ENCODE results near the gene TENM3. TPM values are rescaled to one million over a fixed set of nuclear protein-coding genes. Genes with fewer than 3 reads are reported as not detected.

The TENM3 gene
- total RNA-seq, 2 donors from 2014 or later = 39.5 to 51.9 TPM

DNA sequence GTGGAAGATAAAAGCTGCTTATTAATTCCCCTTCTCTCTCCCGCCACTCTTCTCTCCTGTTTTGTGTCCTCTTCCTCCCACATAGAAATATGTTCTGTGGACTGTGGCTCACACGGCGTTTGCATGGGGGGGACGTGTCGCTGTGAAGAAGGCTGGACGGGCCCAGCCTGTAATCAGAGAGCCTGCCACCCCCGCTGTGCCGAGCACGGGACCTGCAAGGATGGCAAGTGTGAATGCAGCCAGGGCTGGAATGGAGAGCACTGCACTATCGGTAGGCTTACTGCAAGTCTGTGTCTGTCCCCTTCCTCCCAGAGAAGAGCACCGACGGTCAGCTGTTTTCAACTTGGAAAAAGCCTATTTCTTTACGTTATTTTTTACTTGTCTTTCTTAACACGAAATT lies 444.9 kb downstream of the TENM3 start:
- Histone ChIP-seq H3K36me3 (ENCODE audit: control insufficient read depth, insufficient read depth, low read length) (peaks cover 14% of the 10 kb centered on the region), H3K4me3 (ENCODE audit: low read length) (no peak overlapping the region), H3K27ac (ENCODE audit: low read depth, low read length) (no peak overlapping the region), H3K9me3 (ENCODE audit: control insufficient read depth, low read length) (no peaks in the 10 kb centered on the region), H3K27me3 (ENCODE audit: control insufficient read depth, insufficient read depth, low read length, poor library complexity, severe bottlenecking) (no peaks in the 10 kb centered on the region), H3K4me1 (ENCODE audit: control insufficient read depth, insufficient read depth, low read length) (peaks cover 3% of the 10 kb centered on the region), H3K9ac (ENCODE audit: extremely low read depth, low read length, poor library complexity, severe bottlenecking) (no peak overlapping the region)
- TF ChIP-seq, protein P1, sequence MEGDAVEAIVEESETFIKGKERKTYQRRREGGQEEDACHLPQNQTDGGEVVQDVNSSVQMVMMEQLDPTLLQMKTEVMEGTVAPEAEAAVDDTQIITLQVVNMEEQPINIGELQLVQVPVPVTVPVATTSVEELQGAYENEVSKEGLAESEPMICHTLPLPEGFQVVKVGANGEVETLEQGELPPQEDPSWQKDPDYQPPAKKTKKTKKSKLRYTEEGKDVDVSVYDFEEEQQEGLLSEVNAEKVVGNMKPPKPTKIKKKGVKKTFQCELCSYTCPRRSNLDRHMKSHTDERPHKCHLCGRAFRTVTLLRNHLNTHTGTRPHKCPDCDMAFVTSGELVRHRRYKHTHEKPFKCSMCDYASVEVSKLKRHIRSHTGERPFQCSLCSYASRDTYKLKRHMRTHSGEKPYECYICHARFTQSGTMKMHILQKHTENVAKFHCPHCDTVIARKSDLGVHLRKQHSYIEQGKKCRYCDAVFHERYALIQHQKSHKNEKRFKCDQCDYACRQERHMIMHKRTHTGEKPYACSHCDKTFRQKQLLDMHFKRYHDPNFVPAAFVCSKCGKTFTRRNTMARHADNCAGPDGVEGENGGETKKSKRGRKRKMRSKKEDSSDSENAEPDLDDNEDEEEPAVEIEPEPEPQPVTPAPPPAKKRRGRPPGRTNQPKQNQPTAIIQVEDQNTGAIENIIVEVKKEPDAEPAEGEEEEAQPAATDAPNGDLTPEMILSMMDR (conservative IDR thresholded peaks at IDR 0.05) = no peak
- DNase-seq = peak; percentile 76
- WGBS, 2 experiments (ENCODE audit: insufficient coverage in 1 of 2, insufficient read length in 1 of 2) = 43 to 76% methylated on average over 9 to 14 of the region's 14 CpGs
- Mint-ChIP-seq H3K9me3 (no peaks in the 10 kb centered on the region), H3K36me3 (ENCODE audit: low read depth) (peaks cover 10% of the 10 kb centered on the region), H3K4me1 (peaks cover 8% of the 10 kb centered on the region), H3K4me3 (no peak overlapping the region), H3K27ac (no peak overlapping the region), H3K27me3 (ENCODE audit: insufficient read depth) (no peaks in the 10 kb centered on the region)

DNA sequence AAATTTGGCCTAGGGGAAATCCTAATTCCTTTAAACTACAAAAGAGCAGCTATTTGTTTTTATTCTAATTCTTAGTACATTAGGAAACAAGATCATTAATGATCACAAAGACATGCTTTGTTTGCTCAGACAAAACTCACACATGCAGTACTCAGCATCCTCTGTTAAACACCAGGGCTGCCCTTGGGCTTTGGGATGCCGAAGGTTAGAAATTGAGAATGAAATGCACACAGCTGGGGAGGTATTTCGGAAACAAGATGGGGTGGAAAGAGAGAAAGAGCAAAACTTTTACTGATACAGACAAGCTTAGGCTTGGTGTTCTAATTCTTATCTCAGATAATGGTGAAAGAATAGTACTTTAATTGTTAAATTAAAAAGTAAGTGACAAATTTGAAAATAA lies 451.3 kb downstream of the TENM3 start:
- no peak for DNase-seq
- no peak overlapping the region for H3K4me3 ChIP-seq (ENCODE audit: low read length)
- no peaks in the 10 kb centered on the region for H3K9me3 ChIP-seq (ENCODE audit: control insufficient read depth, low read length)
- peaks cover 18% of the 10 kb centered on the region for H3K4me1 Mint-ChIP-seq
- no peaks in the 10 kb centered on the region for H3K27me3 ChIP-seq (ENCODE audit: control insufficient read depth, insufficient read depth, low read length, poor library complexity, severe bottlenecking)
- no peaks in the 10 kb centered on the region for H3K9me3 Mint-ChIP-seq
- no peaks in the 10 kb centered on the region for H3K27me3 Mint-ChIP-seq (ENCODE audit: insufficient read depth)
- TF ChIP-seq, protein P1 (conservative IDR thresholded peaks at IDR 0.05) = no peak
- no peak overlapping the region for H3K4me3 Mint-ChIP-seq
- peaks cover 6% of the 10 kb centered on the region for H3K36me3 ChIP-seq (ENCODE audit: control insufficient read depth, insufficient read depth, low read length)
- peaks cover 6% of the 10 kb centered on the region for H3K36me3 Mint-ChIP-seq (ENCODE audit: low read depth)
- 100% methylated on average over 1 to 2 of the region's 2 CpGs for WGBS, 2 experiments (ENCODE audit: insufficient coverage in 1 of 2, insufficient read length in 1 of 2)
- no peak overlapping the region for H3K27ac ChIP-seq (ENCODE audit: low read depth, low read length)
- no peak overlapping the region for H3K27ac Mint-ChIP-seq
- H3K4me1 ChIP-seq (ENCODE audit: control insufficient read depth, insufficient read depth, low read length) = no peaks in the 10 kb centered on the region
- H3K9ac ChIP-seq (ENCODE audit: extremely low read depth, low read length, poor library complexity, severe bottlenecking) = no peak overlapping the region

DNA sequence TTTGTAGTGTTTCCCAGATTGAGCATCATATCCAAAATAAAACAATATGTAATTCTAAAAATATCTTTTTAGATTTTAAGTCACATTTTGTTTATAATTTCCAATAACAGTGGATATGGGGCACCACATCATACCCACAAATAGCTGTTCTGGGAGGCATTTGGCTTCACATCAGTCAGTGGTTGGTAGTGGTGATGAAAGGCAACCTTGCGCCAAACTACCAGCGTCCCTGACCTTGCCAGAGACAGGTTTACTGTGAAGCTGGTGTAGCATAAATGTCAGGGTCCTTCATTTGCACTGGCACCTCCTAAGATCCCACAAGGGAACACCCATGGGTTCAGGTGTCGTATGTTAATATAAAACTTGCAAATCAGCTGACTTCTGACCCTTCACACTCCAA lies 451.8 kb downstream of the TENM3 start:
- H3K36me3 ChIP-seq (ENCODE audit: control insufficient read depth, insufficient read depth, low read length) = peaks cover 6% of the 10 kb centered on the region
- no peak overlapping the region for H3K4me3 ChIP-seq (ENCODE audit: low read length)
- H3K27me3 ChIP-seq (ENCODE audit: control insufficient read depth, insufficient read depth, low read length, poor library complexity, severe bottlenecking) = no peaks in the 10 kb centered on the region
- H3K27me3 Mint-ChIP-seq (ENCODE audit: insufficient read depth) = no peaks in the 10 kb centered on the region
- peaks cover 23% of the 10 kb centered on the region for H3K4me1 Mint-ChIP-seq
- no peaks in the 10 kb centered on the region for H3K9me3 Mint-ChIP-seq
- WGBS, 2 experiments (ENCODE audit: insufficient coverage in 1 of 2, insufficient read length in 1 of 2) = 92 to 100% methylated on average over 2 to 3 of the region's 3 CpGs
- H3K4me1 ChIP-seq (ENCODE audit: control insufficient read depth, insufficient read depth, low read length) = no peaks in the 10 kb centered on the region
- no peak overlapping the region for H3K9ac ChIP-seq (ENCODE audit: extremely low read depth, low read length, poor library complexity, severe bottlenecking)
- no peak overlapping the region for H3K4me3 Mint-ChIP-seq
- no peak overlapping the region for H3K27ac Mint-ChIP-seq
- no peak for DNase-seq
- no peak overlapping the region for H3K27ac ChIP-seq (ENCODE audit: low read depth, low read length)
- no peaks in the 10 kb centered on the region for H3K9me3 ChIP-seq (ENCODE audit: control insufficient read depth, low read length)
- TF ChIP-seq, protein P1 (conservative IDR thresholded peaks at IDR 0.05) = no peak
- H3K36me3 Mint-ChIP-seq (ENCODE audit: low read depth) = peaks cover 4% of the 10 kb centered on the region

All from endodermal cell (in vitro differentiated cells).